Stimulated activated CD8-positive, alpha-beta memory T cell treated with anti-CD3 and anti-CD28 coated beads, Interleukin-2, amount 100 ng/mL, for 48 hours (primary cell): Measurements from ENCODE around the gene CD34.
"Not testable (repeated sequence)": the region's sequence is repeated elsewhere in the genome, so short reads cannot be mapped to it uniquely, and the experiment has no call there.

Experiments used
- DNase-seq, 2 donors: peaks; one replicate each; pipeline ENCODE4 v3.0.0-alpha.2; 2020; ENCODE audit warnings: low read depth in 2 of 2

Gene CD34

DNA sequence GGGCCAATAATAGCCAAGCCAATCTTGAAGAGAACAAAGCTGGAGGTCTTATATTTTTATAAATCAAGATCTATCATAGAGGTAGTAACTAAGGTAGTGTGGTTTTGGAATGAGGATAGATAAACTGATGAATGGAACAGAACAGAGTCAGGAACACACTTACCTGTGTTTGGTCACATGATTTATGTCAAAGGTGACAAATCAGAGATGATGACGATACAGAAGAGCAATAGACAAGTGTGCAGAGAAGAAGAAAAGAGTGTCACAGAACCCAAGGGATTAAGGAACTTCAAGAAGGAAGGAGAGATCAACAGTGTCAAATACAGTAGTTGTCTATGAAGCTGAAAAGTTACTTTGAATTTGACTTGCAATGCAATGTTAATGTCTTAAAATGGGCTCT, 16.1 kb upstream of the CD34 start:
- no peak for DNase-seq

DNA sequence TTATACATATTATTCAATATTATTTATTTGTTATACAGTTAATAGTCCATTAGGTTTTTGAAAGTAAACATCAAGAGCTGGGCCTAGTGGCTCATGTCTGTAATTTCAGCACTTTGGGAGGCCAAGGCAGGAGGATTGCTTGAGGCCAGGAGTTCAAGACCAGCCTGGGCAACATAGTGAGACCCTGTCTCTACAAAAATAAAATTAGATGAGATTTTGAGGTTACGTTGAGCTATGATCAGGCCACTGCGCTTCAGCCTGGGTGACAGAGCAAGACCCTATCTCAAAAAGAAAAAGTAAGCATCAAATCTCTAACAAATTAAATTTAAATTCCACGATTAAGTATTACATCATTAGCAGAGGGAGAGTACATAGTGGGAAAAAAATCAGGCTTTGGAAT, 15.0 kb upstream of the CD34 start:
- DNase-seq = not testable (repeated sequence)

DNA sequence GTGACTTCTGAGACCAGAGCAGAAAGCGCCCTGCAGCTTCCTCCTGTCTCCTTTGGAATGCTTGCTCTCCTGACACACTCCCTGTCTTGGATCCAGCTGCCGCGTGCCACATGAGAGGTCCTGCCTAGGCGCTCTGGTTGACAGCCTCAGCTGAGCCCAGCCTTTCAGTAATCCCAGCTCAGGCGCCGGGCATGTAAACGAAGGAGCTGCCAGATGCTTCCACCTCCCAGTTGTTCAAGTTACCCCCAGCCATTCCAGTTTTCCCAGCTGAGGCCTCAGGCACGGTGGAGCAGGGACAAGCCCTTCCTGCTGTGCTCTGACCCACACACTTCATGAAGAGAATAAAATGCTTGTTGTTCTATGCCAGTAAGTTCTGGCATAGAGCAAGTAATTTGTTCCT, 14.3 kb upstream of the CD34 start:
- no peak for DNase-seq

DNA sequence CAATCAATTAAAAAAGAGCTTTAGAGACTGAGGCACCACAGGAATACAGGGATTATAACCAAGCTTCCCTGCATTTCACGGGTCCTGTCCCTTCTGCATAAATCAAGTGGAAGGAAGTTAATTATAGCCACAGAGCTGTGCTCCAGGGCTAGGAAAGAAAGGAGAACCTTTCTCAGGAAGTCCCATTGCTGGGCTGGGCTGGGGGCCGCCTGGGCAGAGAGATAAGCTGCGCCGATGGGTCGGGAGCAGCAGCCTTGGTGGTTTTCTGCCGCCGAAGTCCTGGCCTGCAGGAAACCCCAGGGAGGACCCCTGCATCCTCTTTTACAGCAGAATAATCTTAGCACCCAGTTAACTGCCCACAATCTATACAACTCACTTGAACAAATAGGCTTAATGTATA, 12.6 kb upstream of the CD34 start:
- no peak for DNase-seq

DNA sequence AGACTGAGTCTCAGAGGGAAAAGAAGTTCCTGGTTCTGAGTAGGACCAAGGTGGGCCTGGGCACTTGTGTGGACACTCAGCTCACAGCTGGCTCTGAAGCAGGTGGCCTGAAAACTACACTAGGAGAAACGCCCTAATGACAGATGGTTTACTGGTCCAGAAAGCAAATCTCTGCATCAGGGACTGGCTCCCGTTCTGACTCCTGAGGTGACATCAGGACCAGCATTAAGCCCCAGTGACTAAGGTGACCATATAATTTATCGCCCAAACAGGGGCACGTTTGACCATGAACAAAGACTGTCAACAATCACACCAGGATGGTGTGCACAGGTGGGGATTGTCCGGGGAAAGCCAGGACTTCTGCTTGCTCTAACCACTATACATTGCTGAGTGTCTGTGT, 12.2 kb upstream of the CD34 start:
- DNase-seq = no peak

DNA sequence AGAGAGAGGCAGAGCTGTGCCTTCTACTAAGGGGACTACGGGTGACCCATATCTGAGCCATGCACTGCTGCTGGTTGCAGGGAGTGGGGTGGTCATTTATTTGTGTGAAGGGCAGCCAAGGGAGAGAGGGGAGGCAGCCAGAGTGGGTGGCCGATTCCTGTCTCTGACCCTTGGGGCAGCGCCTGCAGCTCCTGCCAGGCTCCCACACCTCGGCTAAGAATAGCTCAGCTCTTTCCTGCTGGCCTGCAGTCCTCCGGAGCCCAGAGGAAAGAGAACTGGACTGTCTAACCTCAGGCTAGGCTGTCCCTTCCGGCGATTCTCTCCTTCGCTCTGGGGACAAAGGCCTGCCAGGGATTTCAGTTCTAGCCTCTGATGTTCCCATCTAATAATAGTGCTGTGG, 11.6 kb upstream of the CD34 start:
- no peak for DNase-seq

DNA sequence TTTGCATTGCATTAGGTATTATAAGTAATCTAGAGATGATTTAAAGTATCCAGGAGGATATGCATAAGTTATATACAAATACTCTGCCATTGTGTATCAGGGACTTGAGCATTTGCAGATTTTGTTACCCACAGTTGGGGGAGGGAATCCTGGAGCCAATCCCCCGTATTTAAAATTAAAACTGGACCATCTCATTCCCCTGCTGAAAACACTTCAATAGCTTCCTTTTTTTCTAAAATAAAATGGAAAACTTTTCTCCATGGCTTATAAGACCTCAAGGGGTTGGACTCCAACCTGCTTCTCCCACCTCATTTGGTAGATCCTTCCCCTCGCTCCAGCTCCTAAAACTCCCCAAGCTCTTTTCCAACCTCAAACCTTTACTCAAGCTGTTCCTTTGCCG, 10.4 kb upstream of the CD34 start:
- no peak for DNase-seq

DNA sequence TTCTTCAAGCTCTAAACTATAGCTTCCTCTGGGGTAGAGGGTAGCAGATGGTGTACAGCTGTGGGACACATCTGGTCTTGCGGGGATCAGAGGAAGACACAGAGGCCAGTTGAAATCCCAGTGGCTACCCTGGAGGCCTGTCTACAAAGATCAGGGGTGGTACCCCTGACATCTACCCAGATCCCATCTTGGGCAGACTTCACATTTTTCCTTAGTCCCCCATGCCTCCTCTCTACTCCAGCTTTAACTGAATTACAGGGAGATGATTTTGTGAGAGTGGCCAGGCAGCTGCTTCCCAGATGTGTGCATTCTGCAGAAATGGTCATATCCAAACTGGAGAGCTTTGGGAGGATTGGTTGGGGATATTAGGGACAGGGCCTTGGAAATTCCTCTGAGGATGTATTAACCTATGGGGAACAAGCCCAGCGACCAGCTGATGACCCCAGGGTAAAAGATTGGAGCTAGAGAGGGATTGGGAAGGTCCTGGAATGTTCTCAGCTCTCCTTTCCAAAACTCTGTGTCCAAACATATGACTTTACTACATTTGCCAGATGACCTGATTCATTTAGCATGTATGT, 9.6 kb upstream of the CD34 start:
- no peak for DNase-seq

DNA sequence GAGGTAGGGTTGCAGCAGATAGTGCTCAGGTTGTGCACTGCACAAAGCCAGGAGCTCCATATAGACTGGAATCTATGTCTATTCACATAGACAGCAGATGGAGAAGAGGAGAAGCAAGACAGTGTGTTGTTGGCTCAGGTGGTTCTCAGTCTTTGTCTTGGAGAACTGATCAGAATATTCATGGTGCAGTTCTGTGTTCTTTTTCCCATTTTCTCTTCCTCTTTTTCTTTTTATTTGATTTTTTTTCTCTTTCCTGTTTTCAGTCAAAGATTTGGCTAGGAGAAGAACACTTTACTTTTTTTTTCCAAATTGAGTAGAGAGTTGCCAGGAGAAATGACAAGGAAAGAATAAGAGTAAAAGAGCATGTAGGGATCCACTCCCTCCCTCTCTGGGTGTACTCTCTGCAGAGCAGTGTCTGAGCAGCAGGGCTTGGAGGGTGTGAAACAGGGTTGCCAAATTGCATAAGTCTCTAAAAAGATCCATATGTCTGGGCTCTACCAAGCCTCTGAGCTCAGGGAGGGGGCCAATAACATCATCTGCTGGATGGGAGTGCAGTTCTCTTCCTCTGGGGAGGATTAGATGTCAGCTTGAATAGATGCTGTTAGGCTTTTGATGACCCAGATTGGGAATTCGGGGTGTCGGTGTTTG, 8.7 kb upstream of the CD34 start:
- DNase-seq = no peak

DNA sequence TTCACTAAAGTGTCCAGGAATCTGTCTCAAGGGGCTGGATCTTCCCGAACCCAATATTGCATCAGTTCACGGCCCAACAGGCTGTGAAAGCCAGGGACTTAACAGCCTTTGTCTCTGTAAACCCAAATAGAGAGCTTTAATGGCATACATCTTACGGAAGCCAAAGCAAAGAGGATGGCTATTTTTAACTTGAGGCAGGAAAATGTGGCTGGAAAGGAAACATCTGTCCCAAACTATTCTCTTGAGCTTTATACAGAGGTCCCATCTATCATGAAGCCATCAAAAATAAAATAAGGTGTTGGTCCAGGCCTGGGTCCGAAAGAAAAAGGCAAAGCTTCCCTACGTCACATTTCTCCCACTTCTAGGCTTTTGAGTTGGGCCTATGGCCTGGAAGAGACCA, 7.7 kb upstream of the CD34 start:
- DNase-seq = no peak

DNA sequence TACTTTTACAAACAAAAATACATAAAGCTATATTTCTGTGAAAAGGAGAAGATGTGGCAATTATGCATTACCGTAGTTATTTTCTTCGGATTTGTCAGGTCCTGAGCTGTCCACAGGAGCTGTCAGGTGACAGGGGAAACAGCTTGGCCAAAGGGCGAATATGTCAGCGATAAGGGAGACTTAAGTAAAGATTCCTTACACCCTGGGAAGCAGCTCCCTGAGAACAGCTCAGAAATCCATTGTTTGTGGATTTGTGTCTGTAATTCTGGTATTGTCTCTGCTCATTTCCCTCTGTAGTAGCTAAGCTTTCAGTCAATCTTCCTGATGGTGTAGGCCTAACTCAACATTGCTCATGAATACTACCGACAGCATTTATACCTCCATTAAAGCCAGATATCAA, 7.1 kb upstream of the CD34 start:
- DNase-seq = no peak

DNA sequence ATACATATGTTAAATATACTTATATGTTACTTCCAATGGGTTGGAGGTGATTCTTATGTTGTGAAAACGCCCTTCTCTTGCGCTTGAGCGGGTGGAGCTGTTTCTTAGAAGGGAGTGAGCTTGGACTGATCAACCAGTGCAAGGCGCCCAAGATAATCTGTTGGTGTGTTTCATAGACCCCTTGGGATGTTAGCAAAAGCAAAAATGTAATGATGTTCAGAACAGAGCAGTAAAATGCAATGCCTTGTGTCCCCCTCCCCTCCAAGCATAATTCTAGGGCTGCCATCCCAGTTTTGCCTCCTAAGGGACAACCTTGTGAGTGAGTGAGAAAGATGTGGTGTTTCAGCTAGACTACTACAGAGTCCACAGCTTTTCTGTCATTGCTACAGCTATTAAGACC, 6.2 kb upstream of the CD34 start:
- DNase-seq = no peak

DNA sequence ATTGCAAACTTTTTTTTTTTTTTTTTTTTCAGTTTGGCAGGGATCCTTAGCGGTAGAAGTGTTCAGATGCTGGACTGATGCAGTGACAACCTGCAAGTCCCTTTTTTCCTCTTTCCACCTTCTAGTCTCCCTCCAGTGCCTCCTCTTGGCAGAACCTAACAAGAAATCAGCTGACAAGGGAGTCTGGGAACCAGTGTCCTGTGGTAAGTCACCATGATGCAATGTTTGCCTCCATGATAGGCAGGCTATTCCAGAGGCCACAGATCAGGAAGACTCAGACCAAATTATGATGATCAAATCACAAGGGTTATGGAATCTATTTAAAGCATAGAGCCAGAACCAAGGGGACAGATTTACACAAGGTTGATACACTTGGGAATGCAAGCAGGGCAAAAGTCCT, 3.0 kb upstream of the CD34 start:
- no peak for DNase-seq

DNA sequence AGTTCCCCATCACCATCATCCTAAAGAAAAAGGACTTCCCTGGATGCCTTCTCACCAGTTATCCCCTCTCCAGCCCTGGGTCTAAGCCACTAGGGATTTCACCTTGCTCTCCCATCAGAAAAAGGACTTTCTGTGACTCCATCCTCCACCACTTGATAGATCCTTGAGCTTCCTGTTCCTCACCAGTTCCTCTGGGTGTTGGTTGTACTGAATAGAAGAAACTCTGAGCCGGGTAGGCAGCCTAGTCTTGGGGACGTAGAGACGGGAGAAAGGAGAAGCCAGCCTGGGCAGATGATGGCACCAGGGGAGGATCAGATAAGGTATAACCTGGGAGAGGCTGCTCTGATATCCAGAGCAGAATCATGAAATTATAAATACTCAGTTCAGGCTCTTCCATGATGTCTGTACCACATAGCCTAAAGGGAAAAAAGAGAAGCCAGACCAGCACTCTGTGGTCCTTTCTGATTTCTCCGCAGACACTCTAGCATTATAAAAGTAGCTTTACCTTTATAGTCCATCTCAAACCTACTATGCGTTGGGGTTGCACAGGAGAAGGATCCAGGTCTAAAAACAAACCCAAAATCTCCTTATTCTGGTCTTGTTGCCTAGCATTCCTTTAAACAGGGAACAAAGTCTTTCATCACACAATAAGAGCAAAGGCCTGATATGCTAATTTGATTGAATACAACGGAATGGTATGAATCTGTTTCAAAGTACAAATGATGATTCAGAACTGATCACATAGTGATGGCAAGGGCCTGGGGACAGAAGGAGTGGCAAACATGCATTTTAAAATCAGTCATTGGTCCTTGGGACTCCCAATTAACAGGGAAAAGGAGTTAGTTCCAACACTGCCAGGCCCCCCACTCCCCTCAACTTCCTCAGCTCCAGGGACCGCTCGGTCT, 1.2 kb upstream of the CD34 start:
- DNase-seq = no peak

DNA sequence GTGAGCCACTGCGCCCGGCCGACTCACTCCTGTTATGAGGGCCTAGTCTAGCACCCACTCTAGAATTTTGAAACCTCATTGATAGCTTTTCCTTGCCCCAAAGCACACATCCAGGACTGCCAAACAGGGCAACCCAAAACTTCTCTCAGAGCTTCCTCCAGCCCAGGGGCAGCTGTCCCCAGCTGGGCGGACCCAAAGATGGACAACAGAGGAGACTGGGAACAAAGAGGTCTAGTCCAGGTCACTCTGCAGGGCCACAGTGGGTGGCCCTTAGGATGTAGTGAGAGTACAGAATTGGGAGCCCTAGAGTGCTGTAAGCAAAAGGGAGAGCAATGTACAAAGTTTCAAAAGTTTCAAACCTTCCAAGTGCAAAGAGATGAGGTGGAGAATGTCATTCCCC, 1.2 kb downstream of the CD34 start:
- DNase-seq = no peak

DNA sequence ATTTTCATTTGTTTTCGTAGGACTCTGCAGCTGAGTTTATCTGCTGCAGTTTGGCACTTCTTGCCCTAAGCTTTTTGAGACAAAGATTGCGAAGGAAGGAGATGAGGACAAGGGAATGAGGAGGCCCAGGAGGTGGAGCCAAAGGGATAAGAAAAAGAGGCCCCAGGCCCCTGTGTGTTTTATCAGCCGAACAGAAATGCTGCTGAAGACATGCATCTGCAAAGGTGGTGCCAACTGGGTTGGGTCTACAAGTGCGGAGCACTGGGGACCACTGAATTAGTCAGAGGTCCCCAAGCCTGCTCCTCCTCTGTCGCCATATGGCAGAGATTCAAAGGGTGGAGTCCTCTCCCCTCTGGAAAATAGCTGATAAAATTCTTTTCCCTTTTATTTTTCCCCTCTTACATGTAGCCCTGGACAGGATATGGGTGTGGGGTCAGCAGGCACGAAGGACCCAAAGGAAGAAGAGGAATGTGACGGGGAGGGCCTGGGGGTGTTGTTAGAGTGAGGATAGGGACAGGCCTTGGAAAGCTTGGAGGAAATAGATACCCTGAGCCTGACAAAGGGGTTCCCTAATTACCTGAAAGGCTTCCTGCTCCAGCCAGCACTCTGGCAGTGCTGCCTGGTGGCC, 2.7 kb downstream of the CD34 start:
- no peak for DNase-seq

DNA sequence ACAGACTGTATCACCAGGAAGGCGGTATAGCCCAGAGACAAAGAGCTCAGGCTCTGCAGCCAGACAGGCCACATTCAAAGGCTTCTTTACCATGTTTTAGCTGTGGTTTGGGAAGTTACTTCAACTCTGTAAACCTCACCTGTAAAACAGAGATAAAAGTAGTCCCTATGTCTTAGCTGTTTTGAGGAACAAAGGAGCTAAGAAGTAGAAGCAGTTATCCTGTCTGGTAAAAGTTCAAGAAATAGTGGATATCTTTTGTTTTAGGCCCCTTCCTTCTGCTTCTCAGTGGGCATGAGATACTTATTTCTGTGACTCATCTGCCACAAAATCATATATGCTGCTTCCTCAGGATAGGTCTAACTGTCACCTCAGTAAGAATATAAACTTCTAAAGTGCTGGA, 6.5 kb downstream of the CD34 start:
- DNase-seq = no peak

DNA sequence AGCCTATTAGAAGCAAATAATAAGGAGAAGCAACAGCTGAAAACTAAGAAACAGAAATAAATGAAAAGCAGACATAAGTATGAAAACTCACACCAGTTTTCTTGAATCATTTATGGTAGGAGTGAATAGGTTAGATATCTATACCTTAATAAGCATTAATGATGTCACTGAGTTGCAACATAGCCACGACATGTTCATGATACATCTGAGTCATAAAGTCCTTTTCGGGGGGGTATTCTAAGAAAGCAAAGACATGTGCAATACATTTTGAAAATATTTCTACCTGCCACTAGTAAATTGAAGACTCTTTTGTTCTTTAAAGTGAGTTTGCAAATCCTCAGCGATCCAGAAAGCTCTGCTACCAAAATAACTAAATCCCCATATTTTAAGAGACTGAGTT, 7.2 kb downstream of the CD34 start:
- DNase-seq = no peak

DNA sequence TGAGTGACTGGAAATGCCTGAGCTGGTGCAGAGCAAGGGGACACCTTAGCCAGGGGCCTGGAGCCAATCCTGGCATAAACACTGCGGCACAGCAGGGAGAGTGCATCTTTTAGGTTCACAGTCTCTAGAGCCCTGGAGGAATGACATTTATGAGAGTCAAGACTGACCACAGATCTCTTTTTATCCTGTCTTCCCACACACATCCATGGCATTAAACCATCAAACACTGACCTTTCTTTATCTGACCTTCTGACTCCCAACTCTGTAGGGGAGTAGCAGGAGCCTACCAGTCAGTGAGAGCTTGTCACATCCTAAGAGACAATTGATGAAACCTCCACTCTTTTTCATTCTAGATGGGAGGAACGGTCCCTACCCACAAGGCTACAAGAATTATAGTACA, 7.9 kb downstream of the CD34 start:
- no peak for DNase-seq

DNA sequence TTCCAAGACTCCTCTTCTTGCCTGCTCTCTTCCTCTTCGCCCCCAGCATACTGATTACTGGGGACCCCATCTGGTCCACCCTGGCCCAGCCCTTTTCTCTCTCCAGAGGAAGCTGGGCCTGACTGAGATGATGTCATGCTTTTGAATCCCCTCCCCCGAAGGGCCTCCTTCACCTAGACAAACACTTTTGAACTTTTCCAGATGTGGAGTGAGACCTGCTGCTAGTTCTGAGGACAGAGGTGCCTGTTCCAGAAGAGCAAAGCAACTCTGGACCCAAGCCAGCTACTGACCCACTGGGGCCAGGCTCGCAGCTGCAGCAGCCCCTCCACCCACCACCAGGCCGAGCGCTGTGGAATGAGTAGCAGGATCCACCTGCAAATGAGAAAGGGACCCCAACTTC, 8.4 kb downstream of the CD34 start:
- DNase-seq = no peak

DNA sequence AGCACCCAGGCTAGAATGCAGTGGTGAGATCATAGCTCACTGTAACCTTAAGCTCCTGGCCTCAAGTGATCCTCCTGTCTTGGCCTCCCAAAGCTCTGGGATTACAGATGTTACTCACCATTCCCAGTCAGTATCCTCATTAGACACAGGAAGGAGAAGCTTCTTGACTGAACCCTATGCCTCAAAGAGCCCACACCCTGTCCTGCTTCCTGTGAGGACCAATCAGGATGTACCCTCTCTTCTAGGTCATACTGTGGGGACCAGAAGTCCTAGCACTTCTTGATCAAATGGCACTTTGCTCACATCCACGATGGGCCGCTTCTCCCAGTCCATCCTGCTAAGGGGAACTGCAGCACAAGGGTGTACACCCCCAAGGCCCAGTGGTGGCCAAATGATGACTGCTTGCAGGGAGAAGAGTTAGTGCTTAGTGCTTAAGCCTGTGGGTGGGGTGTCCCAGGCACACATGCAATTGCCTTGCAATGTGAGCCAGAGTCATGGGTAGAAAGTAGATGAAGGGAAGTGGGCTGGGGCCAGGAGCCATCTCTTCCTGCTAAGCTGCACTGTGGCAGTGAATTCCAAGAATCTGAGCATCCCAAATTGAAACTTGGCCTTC, 9.8 kb downstream of the CD34 start:
- no peak for DNase-seq

DNA sequence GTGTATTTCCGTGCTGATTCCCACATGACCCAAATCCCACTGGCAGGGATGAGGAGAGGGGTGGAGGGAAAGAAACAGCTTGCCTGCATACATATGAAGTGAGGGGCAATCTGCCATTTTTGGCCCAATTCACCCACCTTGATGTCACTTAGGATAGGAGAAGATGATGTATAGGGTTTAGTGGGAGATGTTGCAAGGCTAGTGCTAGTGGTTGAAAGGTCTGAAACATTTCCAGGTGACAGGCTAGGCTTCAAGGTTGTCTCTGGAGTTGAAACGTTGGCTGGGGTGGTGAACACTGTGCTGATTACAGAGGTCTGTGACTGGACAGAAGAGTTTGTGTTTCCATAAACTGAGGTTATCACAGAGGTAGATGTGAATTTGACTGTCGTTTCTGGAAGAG, 12.1 kb downstream of the CD34 start:
- DNase-seq = no peak
